GM18526 (cell line): Measurements from ENCODE around the gene AKIRIN1.

Experiments
- POLR2A ChIP-seq: IDR thresholded peaks from 3 replicates; pipeline ENCODE4 v1.6.1; 2011; ENCODE audit not compliant: insufficient read length; ENCODE audit errors: extremely low read depth

AKIRIN1 gene

DNA sequence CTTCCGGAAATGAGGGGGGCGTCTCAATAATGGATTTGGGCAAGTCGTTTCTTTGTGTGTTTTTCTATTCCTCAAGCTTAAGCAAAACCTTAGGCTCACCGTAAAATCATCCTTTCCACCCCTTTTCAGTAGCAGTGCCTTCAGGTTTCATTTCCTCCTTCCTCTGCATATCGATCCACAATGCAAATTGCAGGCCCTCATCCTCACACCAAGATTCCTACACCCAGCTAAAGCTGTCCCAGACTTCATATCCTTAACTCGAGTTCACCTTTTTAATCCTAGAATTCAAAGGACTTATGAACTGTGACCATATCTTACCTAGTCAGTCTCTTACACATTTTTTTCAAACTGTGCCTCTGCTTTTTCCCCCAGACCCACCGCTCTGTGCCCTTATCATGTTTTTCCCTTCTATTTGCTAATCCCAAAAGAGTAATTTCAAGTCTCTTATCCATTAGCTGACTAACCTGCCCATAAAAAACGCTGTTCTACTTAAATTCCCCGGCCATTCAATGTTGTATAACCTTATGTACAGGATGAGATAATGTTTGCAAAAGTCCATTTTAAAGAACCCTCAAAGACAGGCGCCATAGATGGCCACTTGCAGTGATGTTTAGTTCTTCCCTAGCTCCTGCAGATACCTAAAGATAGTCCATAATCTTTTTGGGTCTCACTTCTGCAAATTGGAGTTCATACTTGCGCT is 1.5 kb downstream of the AKIRIN1 start:
- TF ChIP-seq POLR2A = no peak

DNA sequence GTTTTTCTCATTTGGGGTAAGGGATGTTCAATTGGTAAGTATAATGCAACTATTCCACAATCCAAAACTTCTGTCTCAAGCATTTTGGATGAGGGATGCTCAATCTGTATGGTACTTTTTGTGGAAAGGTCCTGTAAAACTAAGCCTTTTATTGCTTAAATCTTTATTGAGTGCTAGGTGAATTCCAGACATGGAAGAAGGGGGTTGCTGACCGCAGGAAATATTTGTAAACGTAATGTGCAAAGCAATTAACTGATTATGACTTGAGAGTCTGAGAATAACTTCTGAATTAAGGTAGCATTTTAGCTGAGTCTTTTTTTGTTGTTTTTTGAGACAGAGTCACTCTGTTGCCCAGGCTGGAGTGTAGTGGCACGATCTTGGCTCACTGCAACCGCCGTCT is 3.1 kb downstream of the AKIRIN1 start:
- no peak for TF ChIP-seq POLR2A

DNA sequence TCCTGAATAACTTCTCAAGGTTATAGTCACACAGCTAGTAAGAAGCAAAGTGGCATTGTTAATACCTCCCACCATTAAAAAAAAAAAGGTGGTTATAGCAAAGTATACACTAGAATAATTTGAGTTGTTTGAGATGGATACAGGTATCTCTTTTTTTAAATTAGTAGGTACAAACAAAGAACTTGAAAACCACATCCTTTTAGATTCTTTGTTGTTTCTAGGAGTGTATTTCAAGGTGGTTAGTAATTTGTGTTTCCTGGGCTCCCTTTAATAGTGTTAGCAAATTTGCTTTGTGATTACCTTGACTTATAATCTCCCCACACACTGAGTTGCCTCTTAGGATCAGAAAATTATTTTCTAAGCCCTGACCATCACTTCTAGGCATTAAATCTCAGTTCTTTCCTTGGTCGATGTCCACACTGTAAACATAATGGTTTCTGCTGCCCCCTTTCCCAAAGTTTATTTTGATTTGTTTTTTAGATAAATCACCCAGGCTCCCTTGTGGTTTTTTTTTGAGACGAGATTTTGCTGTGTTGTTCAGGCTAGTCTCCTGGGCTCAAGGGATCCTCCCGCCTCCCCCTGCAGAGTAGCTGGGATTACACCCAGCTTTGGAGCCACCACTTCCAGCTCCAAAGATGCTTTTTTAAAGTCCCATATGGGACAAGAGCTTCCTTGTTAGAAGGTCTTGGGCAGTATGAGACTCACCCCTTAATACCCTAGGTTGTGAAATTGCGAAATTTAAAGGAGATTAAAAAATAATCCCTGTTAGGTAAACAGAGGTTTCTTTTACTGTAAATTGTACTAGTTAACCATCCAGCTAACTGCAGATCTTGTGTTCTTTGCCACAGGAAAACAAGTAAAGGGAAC is 6.2 kb downstream of the AKIRIN1 start:
- TF ChIP-seq POLR2A = no peak

DNA sequence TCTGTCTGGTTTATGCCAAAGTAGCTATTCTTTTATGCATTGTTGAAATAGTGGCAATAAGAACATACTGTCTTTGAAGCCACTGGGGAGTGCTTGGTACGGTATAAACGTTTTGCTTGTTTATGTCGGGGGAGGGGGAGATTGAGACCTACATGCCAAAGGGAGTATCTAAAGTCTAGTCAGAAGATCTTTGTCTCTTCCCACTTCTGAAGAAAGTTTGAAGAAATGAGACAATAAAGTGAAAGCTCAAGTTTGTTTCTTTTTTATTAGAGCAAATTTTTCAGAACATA is 6.8 kb downstream of the AKIRIN1 start:
- TF ChIP-seq POLR2A = no peak

DNA sequence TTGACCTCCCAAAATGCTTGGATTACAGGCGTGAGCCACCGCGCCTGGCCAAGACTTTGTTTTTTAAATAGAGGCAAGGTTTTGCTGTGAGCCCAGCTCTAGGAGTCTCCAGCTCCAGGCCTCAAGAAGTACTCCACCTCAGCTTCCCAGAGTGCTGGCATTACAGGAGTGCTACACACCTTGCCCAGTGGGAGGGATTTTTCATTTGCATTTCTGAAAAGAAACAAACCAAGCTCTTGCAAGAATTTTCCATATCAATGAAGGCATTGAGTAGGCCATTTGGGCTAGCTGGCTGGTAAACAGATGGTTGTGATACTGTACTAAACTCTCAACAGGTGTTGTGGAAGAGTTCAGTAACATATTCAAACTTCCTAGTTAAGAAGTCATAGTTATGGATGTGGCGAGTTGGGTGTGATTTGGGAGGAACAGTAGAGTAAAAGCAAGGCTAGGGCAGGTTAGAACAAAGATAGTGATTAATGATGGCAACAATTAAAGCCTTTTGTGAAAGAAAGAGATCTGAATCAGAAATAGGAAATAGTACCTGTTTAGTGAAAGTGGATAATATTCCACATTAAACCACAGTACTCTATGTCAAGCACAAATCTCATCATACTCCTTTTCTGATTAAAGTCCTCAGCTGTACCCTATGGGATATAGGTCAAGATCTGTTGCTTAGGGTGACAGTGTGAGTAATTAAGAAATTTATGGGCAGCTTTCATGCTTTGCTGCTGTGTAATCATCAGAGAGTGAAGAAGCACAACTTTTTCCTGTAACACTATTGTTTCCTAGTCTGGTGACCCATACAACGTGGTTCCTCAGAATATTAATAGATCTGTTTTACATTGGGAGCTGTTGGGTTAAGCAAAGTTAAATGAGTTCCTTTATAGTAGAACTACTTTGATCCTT is 10.7 kb downstream of the AKIRIN1 start:
- no peak for TF ChIP-seq POLR2A

DNA sequence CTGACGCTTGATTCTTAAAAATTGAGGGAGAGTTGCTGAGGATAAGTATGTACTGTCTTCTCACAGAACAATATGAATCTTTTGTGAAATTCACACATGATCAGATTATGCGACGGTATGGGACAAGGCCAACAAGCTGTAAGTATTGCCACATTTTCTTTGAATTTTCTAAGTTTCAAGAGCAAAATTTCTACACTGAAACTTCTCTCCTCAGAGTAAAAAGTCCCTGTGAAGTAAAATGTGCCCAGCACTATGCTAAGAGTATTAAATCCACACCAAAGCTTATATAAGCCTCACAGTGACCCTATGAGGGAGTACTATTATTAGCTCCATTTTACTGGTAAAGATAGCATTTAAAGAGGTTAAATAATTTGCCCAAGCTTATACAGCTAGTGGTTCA is 12.2 kb downstream of the AKIRIN1 start:
- TF ChIP-seq POLR2A = no peak

DNA sequence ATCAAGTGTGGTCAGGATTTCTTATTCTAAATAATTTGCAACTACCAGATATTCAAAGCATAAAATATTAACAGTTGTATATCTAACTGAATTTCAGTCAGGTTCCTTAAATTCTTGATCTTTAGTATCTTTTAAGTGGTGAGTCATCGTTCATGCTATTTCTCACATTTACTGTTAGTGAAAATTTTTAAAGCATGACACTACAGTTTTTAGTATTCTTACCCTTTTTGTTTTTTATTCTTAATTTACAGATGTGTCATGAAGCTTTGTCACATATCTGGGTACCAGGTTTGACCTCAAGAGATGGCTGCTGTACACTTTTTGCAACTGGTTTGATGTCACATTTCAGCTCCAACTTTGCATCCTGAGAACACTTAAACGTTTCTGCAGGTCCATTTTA is 12.7 kb downstream of the AKIRIN1 start:
- TF ChIP-seq POLR2A = no peak

DNA sequence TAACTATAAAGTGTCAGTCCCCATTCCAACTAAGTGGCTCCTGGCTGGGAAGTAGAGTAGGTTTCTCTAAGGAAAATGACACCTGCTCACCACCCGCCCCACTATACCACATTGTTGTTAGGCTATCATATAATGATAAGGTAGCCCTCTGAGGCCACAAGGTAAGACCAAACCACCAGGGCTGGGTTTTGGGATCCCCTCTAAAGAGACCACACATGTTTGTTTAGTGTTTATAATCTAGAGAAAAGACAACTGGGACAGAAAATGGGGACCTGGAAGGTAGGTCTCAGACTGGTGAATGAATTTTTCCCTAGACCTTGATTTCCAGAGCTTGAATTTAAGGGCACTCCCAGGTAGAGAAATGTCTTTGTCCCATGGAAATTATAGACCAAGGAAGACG is 15.2 kb downstream of the AKIRIN1 start:
- no peak for TF ChIP-seq POLR2A

DNA sequence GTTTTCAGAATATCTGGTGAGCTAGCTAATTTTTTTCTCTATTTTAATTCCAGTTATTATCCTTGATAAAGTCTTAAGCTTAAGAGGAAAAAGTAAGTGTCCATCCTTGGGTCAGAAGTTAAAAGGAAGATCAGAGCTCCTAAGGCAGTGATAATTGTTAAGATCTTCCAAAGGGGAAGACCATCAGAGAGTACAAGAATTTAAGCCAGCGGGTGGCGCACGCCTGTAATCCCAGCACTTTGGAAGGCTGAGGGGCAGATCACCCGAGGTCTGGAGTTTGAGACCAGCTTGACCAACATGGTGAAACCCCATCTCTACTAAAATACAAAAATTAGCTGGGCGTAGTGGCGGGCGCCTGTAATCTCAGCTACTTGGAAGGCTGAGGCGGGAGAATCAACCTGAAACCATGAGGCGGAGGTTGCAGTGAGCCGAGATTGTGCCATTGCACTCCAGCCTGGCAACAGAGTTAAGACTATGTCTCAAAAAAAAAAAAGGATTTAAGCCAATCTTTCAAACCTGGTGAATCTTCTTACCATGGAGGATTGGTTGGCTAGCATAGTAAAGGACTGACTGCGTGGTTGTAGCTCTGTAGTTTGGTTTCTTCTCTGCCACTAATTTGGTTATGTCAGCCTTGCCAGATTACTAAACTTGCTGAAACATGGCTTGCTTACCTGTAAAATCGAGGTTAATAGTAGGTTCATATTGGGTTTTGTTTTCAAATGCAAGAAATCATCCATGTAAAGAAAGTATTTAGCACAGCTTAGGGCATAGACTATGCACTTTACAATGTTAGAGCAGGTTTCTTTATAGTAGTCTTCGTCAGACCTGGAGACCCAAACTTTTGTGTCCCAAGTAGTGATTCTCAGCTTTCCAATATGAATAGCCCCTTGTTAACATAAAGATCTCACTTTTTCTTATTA is 15.9 kb downstream of the AKIRIN1 start:
- TF ChIP-seq POLR2A = no peak

DNA sequence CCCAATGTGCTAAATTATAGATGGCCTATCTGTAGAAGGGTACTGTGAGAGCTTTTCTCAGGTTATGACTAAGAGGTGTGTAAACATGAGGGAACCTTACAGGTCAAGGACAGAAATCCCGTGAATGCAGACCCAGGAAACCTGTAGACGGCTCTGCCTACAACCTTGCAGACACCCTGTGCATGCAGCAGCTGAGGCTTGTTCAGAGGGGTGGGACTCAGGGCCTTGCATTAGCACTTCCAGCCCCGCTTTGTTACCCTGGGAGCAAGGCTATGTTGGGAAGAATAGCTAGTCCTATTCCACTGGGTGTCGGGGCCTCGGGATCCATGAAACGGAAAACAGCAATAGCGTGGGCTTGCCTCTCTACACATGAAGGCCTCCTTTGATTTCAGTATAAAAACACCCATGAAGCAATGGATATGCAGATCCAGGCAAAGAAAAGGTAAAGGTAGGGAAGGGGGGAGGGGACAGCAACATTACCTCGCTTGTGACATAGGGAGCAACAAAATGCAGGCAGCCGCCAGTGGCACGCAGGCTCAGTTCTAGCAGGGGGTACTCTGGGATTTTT is 25.6 kb downstream of the AKIRIN1 start:
- no peak for TF ChIP-seq POLR2A

DNA sequence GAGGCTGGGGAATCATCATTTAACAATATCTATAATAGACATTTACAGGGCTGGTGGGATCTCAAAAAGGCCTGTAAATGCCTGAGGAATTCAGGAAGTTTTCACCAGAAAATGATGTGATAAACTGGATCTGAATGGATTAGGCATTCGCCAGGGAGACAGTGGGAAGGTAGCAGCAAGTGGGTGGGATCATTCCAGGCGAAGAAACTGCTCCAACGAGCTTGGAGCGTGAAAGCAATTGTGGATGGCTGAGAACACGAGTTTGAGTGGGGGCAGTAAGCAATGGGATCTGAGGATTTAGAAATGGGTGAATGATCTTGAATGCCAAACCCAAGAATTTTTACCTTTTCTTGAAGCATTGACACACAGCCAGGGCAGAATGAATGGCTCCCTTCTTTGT is 26.2 kb downstream of the AKIRIN1 start:
- TF ChIP-seq POLR2A = no peak

DNA sequence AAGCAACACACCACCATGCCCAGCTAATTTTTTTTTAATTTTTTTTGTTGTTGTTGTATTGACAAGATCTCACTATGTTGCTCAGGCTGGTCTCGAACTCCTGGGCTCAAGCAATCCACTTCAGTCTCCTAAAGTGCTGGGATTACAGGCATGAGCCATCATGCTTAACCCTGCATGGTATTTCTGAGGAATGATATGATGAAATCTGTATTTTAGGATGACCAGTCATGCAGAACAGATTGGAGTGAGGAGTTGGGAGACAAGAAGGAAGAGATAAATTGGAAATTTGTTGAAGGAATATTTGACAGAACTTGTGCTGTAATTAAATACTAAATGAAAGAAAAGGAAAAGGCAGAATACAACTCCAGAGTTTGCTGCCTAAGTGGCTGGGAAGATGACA is 30.4 kb downstream of the AKIRIN1 start:
- no peak for TF ChIP-seq POLR2A

DNA sequence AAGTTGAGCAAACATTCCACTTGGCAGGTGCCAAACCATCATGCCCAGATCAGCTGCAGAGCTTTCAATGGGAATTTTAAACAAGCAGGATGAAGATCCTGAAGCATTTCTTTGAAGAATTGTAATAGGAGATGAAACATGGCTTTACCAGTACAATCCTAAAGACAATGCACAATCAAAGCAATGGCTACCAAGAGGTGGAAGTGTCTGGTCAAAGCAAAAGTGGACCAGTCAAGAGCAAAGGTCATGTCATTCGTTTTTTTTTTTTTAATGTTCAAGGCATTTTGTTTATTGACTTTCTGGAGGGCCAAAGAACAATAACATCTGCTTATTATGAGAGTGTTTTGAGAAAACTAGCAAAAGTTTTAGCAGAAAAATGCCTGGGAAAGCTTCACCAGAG is 32.1 kb downstream of the AKIRIN1 start:
- TF ChIP-seq POLR2A = no peak
